H1 (cell line): Measurements from ENCODE around the gene MMAA. TPM values are rescaled to one million over a fixed set of nuclear protein-coding genes. Genes with fewer than 3 reads are reported as not detected.

ENCODE experiments used
- CTCF ChIA-PET: fragments of 300-600 bp; sonication (Branson Sonifier 250); formaldehyde crosslinking; loops from one replicate; lab custom pipeline; 2021; ENCODE audit not compliant: partially characterized antibody; lab: Charles Lee
- POLR2A ChIA-PET: fragments of 300-600 bp; sonication (Branson Sonifier 250); formaldehyde crosslinking; loops from one replicate; lab custom pipeline; 2021; ENCODE audit warnings: inconsistent platforms; ENCODE audit not compliant: partially characterized antibody; lab: Charles Lee
- DNase-seq, 2 experiments: peaks; one replicate each; pipeline versions ENCODE4 v3.0.0 to v3.0.0-alpha.2; 2010 to 2022; ENCODE audit warnings: low spot score in 2 of 2, low read depth in 1 of 2, mixed read lengths in 1 of 2
- FAIRE-seq: peaks from 2 replicates; lab custom pipeline; 2011; peaks lifted over from hg19 to GRCh38; lab: Jason Lieb, UNC
- H2AFZ ChIP-seq: 2 replicates; pipeline ENCODE4 v1.8.1; 2012; ENCODE audit warnings: low read length, inconsistent platforms
- H2AK5ac ChIP-seq: 2 replicates; pipeline ENCODE4 v1.6.1; 2013; ENCODE audit warnings: low read depth, low read length
- H2BK120ac ChIP-seq: replicated peaks from 2 replicates; pipeline ENCODE3; 2013; ENCODE audit warnings: low read depth, low read length, inconsistent platforms
- H2BK12ac ChIP-seq: 2 replicates; pipeline ENCODE4 v1.6.1; 2013; ENCODE audit warnings: low read depth, low read length
- H2BK15ac ChIP-seq: 2 replicates; pipeline ENCODE4 v1.6.1; 2013; ENCODE audit warnings: low read length
- H2BK20ac ChIP-seq: 2 replicates; pipeline ENCODE4 v1.6.1; 2013; ENCODE audit warnings: low read length
- H2BK5ac ChIP-seq: 2 replicates; pipeline ENCODE4 v1.6.1; 2013; ENCODE audit warnings: low read depth, low read length
- H3K14ac ChIP-seq: 2 replicates; pipeline ENCODE4 v1.6.1; 2013; ENCODE audit warnings: inconsistent platforms; ENCODE audit not compliant: insufficient read length
- H3K18ac ChIP-seq: 2 replicates; pipeline ENCODE4 v1.6.1; 2013; ENCODE audit warnings: low read length; ENCODE audit errors: extremely low read depth
- H3K23ac ChIP-seq: 2 replicates; pipeline ENCODE4 v1.6.1; 2013; ENCODE audit warnings: inconsistent platforms; ENCODE audit not compliant: insufficient read length
- H3K23me2 ChIP-seq: 2 replicates; pipeline ENCODE4 v1.6.1; 2013; ENCODE audit warnings: low read depth, low read length
- H3K27ac ChIP-seq: 2 replicates; pipeline ENCODE4 v1.6.1; 2011; ENCODE audit warnings: low read depth, low read length, inconsistent platforms
- H3K27me3 ChIP-seq, 4 experiments: replicated peaks in 1 of 4; 1 replicate in 1 of 4; 2 replicates in 3 of 4; pipeline versions ENCODE4 v1.6.1 to v1.8.1; 2011 to 2013; ENCODE audit warnings: low read length in 3 of 4, mild to moderate bottlenecking in 3 of 4, inconsistent platforms in 2 of 4, mixed read lengths in 2 of 4, moderate library complexity in 1 of 4; ENCODE audit not compliant: control insufficient read depth in 3 of 4, insufficient read depth in 3 of 4; ENCODE audit errors: extremely low read depth in 1 of 4
- H3K36me3 ChIP-seq, 4 experiments: 2 replicates each; pipeline versions ENCODE4 v1.6.1 to v1.8.1; 2011 to 2013; ENCODE audit warnings: mild to moderate bottlenecking in 4 of 4, low read length in 3 of 4, moderate library complexity in 2 of 4, control low read depth in 1 of 4, inconsistent platforms in 1 of 4; ENCODE audit not compliant: insufficient read depth in 4 of 4, control insufficient read depth in 2 of 4
- H3K4ac ChIP-seq: replicated peaks from 2 replicates; pipeline ENCODE3; 2013; ENCODE audit warnings: low read length, low read depth, mixed read lengths, inconsistent platforms; ENCODE audit not compliant: insufficient read length
- H3K4me1 ChIP-seq, 4 experiments: replicated peaks in 1 of 4; 1 replicate in 1 of 4; 2 replicates in 3 of 4; pipeline versions ENCODE4 v1.6.1 to v1.8.1; 2011 to 2013; ENCODE audit warnings: low read length in 3 of 4, inconsistent platforms in 2 of 4, mixed read lengths in 1 of 4; ENCODE audit not compliant: insufficient read depth in 4 of 4, control insufficient read depth in 3 of 4
- H3K4me2 ChIP-seq, 2 experiments: 2 replicates each; pipeline versions ENCODE4 v1.6.1 to v1.8.1; 2011 to 2013; ENCODE audit warnings: low read depth in 2 of 2, low read length in 2 of 2, control low read depth in 1 of 2, inconsistent platforms in 1 of 2, mild to moderate bottlenecking in 1 of 2; ENCODE audit not compliant: insufficient read depth in 1 of 2
- H3K4me3 ChIP-seq, 4 experiments: fragments of 200-600, 300-600 bp in 1 of 4; sonication (generic), shearing (Covaris generic), sonication (Bioruptor Twin) in 1 of 4; 2 replicates each; pipeline versions ENCODE4 v1.5.1 to v1.8.1; 2011 to 2016; ENCODE audit warnings: low read length in 4 of 4, low read depth in 3 of 4, control low read depth in 2 of 4, inconsistent platforms in 2 of 4, mild to moderate bottlenecking in 2 of 4, mixed read lengths in 1 of 4, moderate library complexity in 1 of 4; ENCODE audit not compliant: insufficient read depth in 2 of 4; ENCODE audit errors: extremely low read depth in 1 of 4
- H3K56ac ChIP-seq: replicated peaks from 2 replicates; pipeline ENCODE3; 2013; ENCODE audit warnings: low read depth, mild to moderate bottlenecking, mixed read lengths, low read length, inconsistent platforms; ENCODE audit not compliant: insufficient read length
- H3K79me1 ChIP-seq: 2 replicates; pipeline ENCODE4 v1.6.1; 2013; ENCODE audit warnings: low read depth, low read length, control low read depth
- H3K79me2 ChIP-seq, 2 experiments: 2 replicates each; pipeline versions ENCODE4 v1.6.1 to v1.8.1; 2012 to 2013; ENCODE audit warnings: low read length in 2 of 2, mild to moderate bottlenecking in 2 of 2, inconsistent platforms in 1 of 2; ENCODE audit not compliant: insufficient read depth in 2 of 2, control insufficient read depth in 1 of 2
- H3K9ac ChIP-seq, 4 experiments: replicated peaks in 1 of 4; 1 replicate in 1 of 4; 2 replicates in 3 of 4; pipeline versions ENCODE4 v1.6.1 to v1.8.1; 2011 to 2013; ENCODE audit warnings: low read depth in 3 of 4, low read length in 3 of 4, control low read depth in 2 of 4, mild to moderate bottlenecking in 2 of 4, moderate library complexity in 2 of 4, inconsistent platforms in 1 of 4; ENCODE audit errors: extremely low read depth in 1 of 4
- H3K9me3 ChIP-seq, 2 experiments: 2 replicates each; pipeline versions ENCODE4 v1.6.1 to v1.8.1; 2012 to 2013; ENCODE audit warnings: mild to moderate bottlenecking in 2 of 2, moderate library complexity in 2 of 2, control low read depth in 1 of 2, inconsistent platforms in 1 of 2, low read depth in 1 of 2, low read length in 1 of 2, mixed read lengths in 1 of 2; ENCODE audit not compliant: insufficient read depth in 2 of 2
- H4K20me1 ChIP-seq, 2 experiments: replicated peaks in 1 of 2; 2 replicates each; pipeline versions ENCODE3 to v1.8.1; 2011 to 2013; ENCODE audit warnings: inconsistent platforms in 2 of 2, low read length in 2 of 2, mild to moderate bottlenecking in 1 of 2; ENCODE audit not compliant: insufficient read depth in 2 of 2, control insufficient read depth in 1 of 2
- H4K5ac ChIP-seq: 2 replicates; pipeline ENCODE4 v1.6.1; 2013; ENCODE audit warnings: low read length, low read depth, mixed read lengths, inconsistent platforms; ENCODE audit not compliant: insufficient read length
- H4K8ac ChIP-seq: 2 replicates; pipeline ENCODE4 v1.8.0; 2013; ENCODE audit warnings: mild to moderate bottlenecking, moderate library complexity, low read length, inconsistent platforms; ENCODE audit not compliant: insufficient read depth; ENCODE audit errors: extremely low read depth
- H4K91ac ChIP-seq: replicated peaks from 2 replicates; pipeline ENCODE3; 2013; ENCODE audit warnings: low read length, mixed read lengths, inconsistent platforms; ENCODE audit not compliant: insufficient read length
- BCL11A ChIP-seq, 2 experiments: IDR thresholded peaks; one replicate each; pipeline ENCODE4 v1.6.1; 2011; ENCODE audit warnings: low read depth in 2 of 2, low read length in 2 of 2, mild to moderate bottlenecking in 2 of 2
- CBX5 ChIP-seq: fragments of 300-800, 300-1000 bp; sonication (generic); IDR thresholded peaks from 2 replicates; pipeline ENCODE4 v1.7.1; 2016; ENCODE audit warnings: antibody characterized with exemption, low read length, low read depth
- CBX8 ChIP-seq: fragments of 300-800, 300-1000 bp; sonication (generic); IDR thresholded peaks from 2 replicates; pipeline ENCODE4 v1.7.1; 2016; ENCODE audit warnings: low read depth, low read length, borderline replicate concordance
- CEBPB ChIP-seq: IDR thresholded peaks from 2 replicates; pipeline ENCODE4 v1.6.1; 2012; ENCODE audit warnings: low read depth, low read length
- EZH2 ChIP-seq: fragments of 200-600 bp; sonication (generic); IDR thresholded peaks from 2 replicates; pipeline ENCODE4 v1.7.1; 2012; ENCODE audit warnings: low read depth, mild to moderate bottlenecking, moderate library complexity, low read length, inconsistent platforms; ENCODE audit not compliant: severe bottlenecking
- RFX5 ChIP-seq: IDR thresholded peaks from 2 replicates; pipeline ENCODE4 v1.6.1; 2011; ENCODE audit warnings: low read depth, low read length, improper control_type of control experiment, borderline replicate concordance
- ZNF274 ChIP-seq: IDR thresholded peaks from 2 replicates; pipeline ENCODE4 v1.7.0; 2012; ENCODE audit warnings: low read length, borderline replicate concordance; ENCODE audit errors: extremely low read depth
- WGBS, 2 experiments: shearing (Covaris generic) in 1 of 2; methylation state at CpG; one replicate each; pipeline versions ENCODE4 v1.1.6 to v1.1.7; 2013 to 2015; ENCODE audit warnings: low lambda C conversion rate in 2 of 2, mixed read lengths in 2 of 2, inconsistent platforms in 1 of 2, low coverage in 1 of 2, missing lambda C conversion rate in 1 of 2; ENCODE audit not compliant: insufficient replicate concordance in 2 of 2, insufficient coverage in 1 of 2, insufficient read length in 1 of 2; ENCODE audit errors: extremely low coverage in 1 of 2, missing lambda C conversion rate in 1 of 2; 5-methylcytosine and 5-hydroxymethylcytosine counted together
- polyA plus RNA-seq, 7 experiments: library from polyadenylated mRNA; depleted of rRNA in 3 of 7; stranded (reverse) in 5 of 7; unstranded in 2 of 7; fragments of >200 nt in 5 of 7; fragments of 200-250 nt in 2 of 7; gene quantifications; 1 replicate in 5 of 7; 2 replicates in 1 of 7; 4 replicates in 1 of 7; pipeline versions ENCODE4 v1.2.1 to v1.2.3, GENCODE V29; 2011 to 2013; ENCODE audit warnings: missing spikeins in 2 of 7, mixed read lengths in 2 of 7
- total RNA-seq: library from RNA; stranded (reverse); fragmentation: NEBNext Ultra II Directional; extraction: Animal tissue kit (Norgen Biotek cat#: 25700); gene quantifications from 2 replicates; pipeline ENCODE4 v1.2.1, GENCODE V29; 2021
- TF ChIP-seq, protein P1 (sequence below), 3 experiments: IDR thresholded peaks; 1 replicate in 2 of 3; 2 replicates in 1 of 3; pipeline versions ENCODE4 v1.5.1 to v1.6.1; 2011; ENCODE audit warnings: low read length in 3 of 3, mild to moderate bottlenecking in 3 of 3, inconsistent platforms in 2 of 3, low read depth in 1 of 3, moderate library complexity in 1 of 3; ENCODE audit not compliant: insufficient read depth in 1 of 3; ENCODE audit errors: control extremely low read depth in 1 of 3

Gene MMAA
- total and polyA plus RNA-seq, 2 of the 8 experiments (the other 6 are each of a cell fraction or from before 2014, with no cell fraction given): 0.98 to 4.9 TPM

GRCh38 chr4:145602129-145602760 is 16.9 kb upstream of the MMAA start:
- Histone ChIP-seq H4K5ac (no peak overlapping the region), H3K9ac (no peak overlapping the region), H3K23me2 (no peaks in the 10 kb centered on the region), H3K18ac (no peak overlapping the region), H2BK15ac (no peak overlapping the region), H2BK12ac (no peak overlapping the region), H2BK20ac (no peak overlapping the region), H4K20me1 (no peaks in the 10 kb centered on the region), H4K91ac (no peak overlapping the region), H3K36me3 (no peaks in the 10 kb centered on the region), H2BK120ac (no peak overlapping the region), H3K9me3 (peaks cover 2 to 4% of the 10 kb centered on the region in 2 experiments; a peak in 3 of 4 replicates), H3K79me1 (no peaks in the 10 kb centered on the region), H2AFZ (no peak overlapping the region), H4K8ac (no peak overlapping the region), H3K23ac (no peak overlapping the region), H3K4me2 (no peak overlapping the region), H2BK5ac (no peak overlapping the region), H3K27me3 (no peaks in the 10 kb centered on the region), H3K14ac (no peak overlapping the region), H3K4me1 (no peaks in the 10 kb centered on the region), H3K27ac (no peak overlapping the region), H3K4ac (no peak overlapping the region), H3K56ac (no peak overlapping the region), H3K4me3 (no peak overlapping the region), H3K79me2 (no peaks in the 10 kb centered on the region), H2AK5ac (no peak overlapping the region)
- FAIRE-seq: no peak
- POLR2A ChIA-PET: no interaction called here
- no peak for DNase-seq
- WGBS, 2 experiments: 90% methylated on average over 4 of the region's 4 CpGs; no CpG with 5 or more reads in 1 of the 2 experiments
- TF ChIP-seq CEBPB (no peak), CBX5 (no peak), EZH2 (no peak), RFX5 (no peak), BCL11A (IDR thresholded peaks at IDR 0.05; ENCODE audit: low read depth in 2 of 2, low read length in 2 of 2) (no peak), CBX8 (no peak), ZNF274 (no peak)
- TF ChIP-seq, protein P1, sequence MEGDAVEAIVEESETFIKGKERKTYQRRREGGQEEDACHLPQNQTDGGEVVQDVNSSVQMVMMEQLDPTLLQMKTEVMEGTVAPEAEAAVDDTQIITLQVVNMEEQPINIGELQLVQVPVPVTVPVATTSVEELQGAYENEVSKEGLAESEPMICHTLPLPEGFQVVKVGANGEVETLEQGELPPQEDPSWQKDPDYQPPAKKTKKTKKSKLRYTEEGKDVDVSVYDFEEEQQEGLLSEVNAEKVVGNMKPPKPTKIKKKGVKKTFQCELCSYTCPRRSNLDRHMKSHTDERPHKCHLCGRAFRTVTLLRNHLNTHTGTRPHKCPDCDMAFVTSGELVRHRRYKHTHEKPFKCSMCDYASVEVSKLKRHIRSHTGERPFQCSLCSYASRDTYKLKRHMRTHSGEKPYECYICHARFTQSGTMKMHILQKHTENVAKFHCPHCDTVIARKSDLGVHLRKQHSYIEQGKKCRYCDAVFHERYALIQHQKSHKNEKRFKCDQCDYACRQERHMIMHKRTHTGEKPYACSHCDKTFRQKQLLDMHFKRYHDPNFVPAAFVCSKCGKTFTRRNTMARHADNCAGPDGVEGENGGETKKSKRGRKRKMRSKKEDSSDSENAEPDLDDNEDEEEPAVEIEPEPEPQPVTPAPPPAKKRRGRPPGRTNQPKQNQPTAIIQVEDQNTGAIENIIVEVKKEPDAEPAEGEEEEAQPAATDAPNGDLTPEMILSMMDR (IDR thresholded peaks at IDR 0.05; ENCODE audit: control extremely low read depth in 1 of 3, insufficient read depth in 1 of 3, low read depth in 1 of 3, low read length in 3 of 3): no peak
- TF ChIP-seq, all 59 proteins: peak for 0
- CTCF ChIA-PET: interaction anchor here (0.5 to 2.2 kb wide), 11 partner anchors 8 to 948 kb away, joined by 3 to 10 read pairs (median 4); no protein-coding TSS in a partner anchor
